ENCODE results near the gene CAP2.
A peak's percentile ranks its signal among the peaks of the same experiment; 100 is the strongest.

Gene CAP2

GRCh38 chr6:17355404-17355774 is 38.0 kb upstream of the CAP2 start:
- TF ChIP-seq CTCF (IDR thresholded peaks at IDR 0.05; ENCODE audit: low read length, missing control alignments): no peak

GRCh38 chr6:17358515-17358914 is 34.9 kb upstream of the CAP2 start:
- no peak overlapping the region for H3K4me3 ChIP-seq (replicated peaks; ENCODE audit: low read depth, low read length)
- no peak for DNase-seq (ENCODE audit: low read depth)
- no peak for TF ChIP-seq CTCF (IDR thresholded peaks at IDR 0.05; ENCODE audit: low read length, missing control alignments)

More at GRCh38 chr6:17355404-17355774, 38.0 kb upstream of the CAP2 start:
- no peak overlapping the region for H3K4me3 ChIP-seq (replicated peaks; ENCODE audit: low read depth, low read length)
- DNase-seq (ENCODE audit: low read depth): no peak

GRCh38 chr6:17360564-17360963 is 32.8 kb upstream of the CAP2 start:
- no peak overlapping the region for H3K4me3 ChIP-seq (replicated peaks; ENCODE audit: low read depth, low read length)
- no peak for DNase-seq (ENCODE audit: low read depth)
- TF ChIP-seq CTCF (IDR thresholded peaks at IDR 0.05; ENCODE audit: low read length, missing control alignments): no peak

DNA sequence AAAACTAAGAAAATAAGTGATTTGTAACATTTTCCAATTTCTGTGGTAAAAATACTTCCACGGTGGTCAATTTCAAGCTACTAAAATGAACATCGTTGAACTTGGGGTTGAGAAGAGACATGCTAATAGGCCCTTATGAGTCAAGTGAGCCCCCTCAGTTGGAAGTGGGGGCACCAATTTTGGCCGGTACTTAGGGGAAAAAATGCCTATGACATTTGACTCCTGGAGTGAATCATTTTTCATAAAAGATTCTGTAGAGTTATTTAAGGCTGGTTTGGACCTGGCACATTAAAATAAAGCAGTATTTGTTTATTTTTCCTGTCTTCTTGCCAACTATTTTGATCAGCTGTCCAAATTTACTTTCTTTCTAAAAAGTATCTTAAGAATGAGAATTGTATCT is 32.4 kb upstream of the CAP2 start:
- H3K4me3 ChIP-seq (replicated peaks; ENCODE audit: low read depth, low read length): no peak overlapping the region
- TF ChIP-seq CTCF (IDR thresholded peaks at IDR 0.05; ENCODE audit: low read length, missing control alignments): no peak
- DNase-seq (ENCODE audit: low read depth): no peak

DNA sequence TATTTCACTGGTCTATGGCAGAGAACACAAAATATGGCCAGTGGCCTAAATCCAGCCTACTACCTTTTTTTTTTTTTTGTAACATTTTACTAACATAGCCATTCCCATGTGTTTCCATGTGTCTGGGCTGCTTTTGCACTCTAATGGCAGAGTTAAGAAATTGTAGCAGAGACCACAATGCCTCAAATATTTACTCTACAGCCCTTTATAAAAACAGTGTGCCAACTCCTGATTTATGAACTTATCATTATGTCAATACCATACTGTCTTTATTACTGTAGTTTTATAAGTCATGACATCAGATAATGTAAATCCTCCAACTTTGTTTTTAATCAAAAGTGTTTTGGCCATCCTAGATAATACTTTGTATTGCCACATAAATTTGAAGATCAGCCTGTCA is 27.4 kb upstream of the CAP2 start:
- no peak for TF ChIP-seq CTCF (IDR thresholded peaks at IDR 0.05; ENCODE audit: low read length, missing control alignments)
- no peak for DNase-seq (ENCODE audit: low read depth)
- no peak overlapping the region for H3K4me3 ChIP-seq (replicated peaks; ENCODE audit: low read depth, low read length)

DNA sequence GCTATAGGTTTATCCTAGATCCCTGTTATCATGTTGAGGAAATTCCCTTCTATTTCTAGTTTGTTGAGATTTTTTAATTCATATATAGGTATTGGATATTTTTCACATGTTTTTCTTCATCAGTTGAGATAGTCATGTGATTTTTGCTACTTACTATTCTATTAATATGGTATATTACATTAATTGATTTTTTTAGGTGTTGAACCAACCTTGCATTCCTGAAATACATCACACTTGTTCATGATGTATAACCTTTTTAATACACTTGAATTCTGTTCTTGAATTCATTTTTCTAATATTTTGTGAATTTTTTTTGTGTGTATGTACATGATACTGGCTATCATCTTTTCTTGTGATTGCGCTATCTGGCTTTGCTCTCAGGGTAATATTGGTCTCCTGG is 25.5 kb upstream of the CAP2 start:
- no peak for DNase-seq (ENCODE audit: low read depth)
- no peak for TF ChIP-seq CTCF (IDR thresholded peaks at IDR 0.05; ENCODE audit: low read length, missing control alignments)
- H3K4me3 ChIP-seq (replicated peaks; ENCODE audit: low read depth, low read length): no peak overlapping the region

- peak; percentile 83 for DNase-seq (ENCODE audit: low read depth)
- no peak for TF ChIP-seq CTCF (IDR thresholded peaks at IDR 0.05; ENCODE audit: low read length, missing control alignments)
- no peak overlapping the region for H3K4me3 ChIP-seq (replicated peaks; ENCODE audit: low read depth, low read length)
Measured at GRCh38 chr6:17381424-17382147, 11.8 kb upstream of the CAP2 start.
